GM23338 (cell line): ENCODE measurements around the gene ZNF410. TPM values are rescaled to one million over a fixed set of nuclear protein-coding genes. Genes with fewer than 3 reads are reported as not detected.
A peak's percentile ranks its signal among the peaks of the same experiment; 100 is the strongest.

Experiments
- ATAC-seq: fragments of 200-7000 bp; cut with Tn5 transposase; 3 replicates; pipeline ENCODE4 v1.9.1; 2020
- DNase-seq: peaks from one replicate; pipeline ENCODE4 v3.0.0-alpha.2; 2015; ENCODE audit warnings: low spot score
- H2AFZ ChIP-seq: fragments of 200-600 bp; sonication (generic); 2 replicates; pipeline ENCODE4 v1.8.0; 2016; ENCODE audit warnings: antibody characterized with exemption, mild to moderate bottlenecking, moderate library complexity
- H3F3A ChIP-seq: fragments of 200-600 bp; sonication (generic); replicated peaks from 2 replicates; pipeline ENCODE4 v1.8.0; 2017; ENCODE audit warnings: antibody characterized with exemption, mixed run types, low read depth
- H3K27ac ChIP-seq: fragments of 200-600 bp; sonication (generic); 2 replicates; pipeline ENCODE4 v1.6.1; 2016; ENCODE audit warnings: low read depth
- H3K27me3 ChIP-seq: fragments of 200-600 bp; sonication (generic); 2 replicates; pipeline ENCODE4 v1.8.0; 2016; ENCODE audit warnings: mild to moderate bottlenecking, mixed run types, moderate library complexity; ENCODE audit not compliant: insufficient read depth
- H3K36me3 ChIP-seq: fragments of 200-600 bp; sonication (generic); 2 replicates; pipeline ENCODE4 v1.8.0; 2016; ENCODE audit warnings: mild to moderate bottlenecking; ENCODE audit not compliant: insufficient read depth
- H3K4me1 ChIP-seq: fragments of 200-600 bp; sonication (generic); 2 replicates; pipeline ENCODE4 v1.8.0; 2016; ENCODE audit warnings: mild to moderate bottlenecking, moderate library complexity; ENCODE audit not compliant: insufficient read depth
- H3K4me2 ChIP-seq: fragments of 200-600 bp; sonication (generic); 2 replicates; pipeline ENCODE4 v1.7.1; 2017; ENCODE audit warnings: mixed run types
- H3K4me3 ChIP-seq: fragments of 200-600 bp; sonication (generic); 2 replicates; pipeline ENCODE4 v1.6.1; 2016; ENCODE audit warnings: mixed run types
- H3K79me2 ChIP-seq: fragments of 200-600 bp; sonication (generic); replicated peaks from 2 replicates; pipeline ENCODE4 v1.8.0; 2017; ENCODE audit warnings: mild to moderate bottlenecking; ENCODE audit not compliant: insufficient read depth
- H3K9me2 ChIP-seq: fragments of 200-600 bp; sonication (generic); 2 replicates; pipeline ENCODE4 v1.8.0; 2017; ENCODE audit not compliant: insufficient read depth
- H4K20me1 ChIP-seq: fragments of 200-600 bp; sonication (generic); replicated peaks from 2 replicates; pipeline ENCODE4 v1.8.0; 2017; ENCODE audit warnings: mild to moderate bottlenecking; ENCODE audit not compliant: insufficient read depth
- H3K27ac Mint-ChIP-seq: 2 replicates; pipeline ENCODE4 v1.8.0; 2020; ENCODE audit warnings: inconsistent platforms, mild to moderate bottlenecking, moderate library complexity, mixed read lengths
- H3K27me3 Mint-ChIP-seq: 3 replicates; pipeline ENCODE4 v1.8.0; 2022; ENCODE audit warnings: low read depth, mild to moderate bottlenecking, moderate library complexity, mixed read lengths, inconsistent platforms; ENCODE audit not compliant: insufficient read depth, poor library complexity
- H3K36me3 Mint-ChIP-seq: 3 replicates; pipeline ENCODE4 v1.8.0; 2021; ENCODE audit warnings: low read depth, mild to moderate bottlenecking, inconsistent platforms, moderate library complexity, mixed read lengths
- H3K4me1 Mint-ChIP-seq: 3 replicates; pipeline ENCODE4 v1.8.0; 2020; ENCODE audit warnings: mild to moderate bottlenecking, inconsistent platforms, mixed read lengths
- H3K4me3 Mint-ChIP-seq: 3 replicates; pipeline ENCODE4 v1.8.0; 2021; ENCODE audit warnings: moderate library complexity, mild to moderate bottlenecking, inconsistent platforms, mixed read lengths
- H3K9me3 Mint-ChIP-seq: 3 replicates; pipeline ENCODE4 v1.8.0; 2020; ENCODE audit warnings: moderate library complexity, mild to moderate bottlenecking, inconsistent platforms, mixed read lengths
- CREB1 ChIP-seq: fragments of 250-450 bp; sonication (Bioruptor Pico); IDR thresholded peaks from 2 replicates; pipeline ENCODE4 v1.5.0; 2020; ENCODE audit warnings: low read depth, mild to moderate bottlenecking, moderate library complexity
- CTCF ChIP-seq, 2 experiments: fragments of 200-600 bp in 1 of 2; sonication (generic) in 1 of 2; conservative IDR thresholded peaks; 2 replicates each; pipeline versions ENCODE4 v1.5.1 to v1.6.1; 2016 to 2017; ENCODE audit warnings: antibody characterized with exemption in 2 of 2, low read depth in 2 of 2, mild to moderate bottlenecking in 2 of 2, moderate library complexity in 1 of 2
- EZH2 ChIP-seq: fragments of 200-600 bp; sonication (generic); IDR thresholded peaks from one replicate; pipeline ENCODE4 v1.8.0; 2017; ENCODE audit warnings: antibody characterized with exemption, mild to moderate bottlenecking, low read depth; ENCODE audit not compliant: unreplicated experiment
- EZH2phosphoT487 ChIP-seq: fragments of 200-600 bp; sonication (generic); IDR thresholded peaks from one replicate; pipeline ENCODE4 v1.8.1; 2018; ENCODE audit warnings: antibody characterized with exemption; ENCODE audit not compliant: unreplicated experiment
- POLR2AphosphoS5 ChIP-seq: IDR thresholded peaks from 2 replicates; pipeline ENCODE4 v1.6.1; 2016; ENCODE audit warnings: antibody characterized with exemption, low read depth
- REST ChIP-seq: IDR thresholded peaks from one replicate; pipeline ENCODE4 v1.6.1; 2018; ENCODE audit warnings: antibody characterized with exemption; ENCODE audit not compliant: unreplicated experiment
- STAT1 ChIP-seq: IDR thresholded peaks from one replicate; pipeline ENCODE4 v1.6.1; 2016; ENCODE audit warnings: antibody characterized with exemption; ENCODE audit not compliant: unreplicated experiment
- ZNF331 ChIP-seq: fragments of 250-450 bp; sonication (Bioruptor Pico); IDR thresholded peaks from 2 replicates; pipeline ENCODE4 v1.5.0; 2020; ENCODE audit warnings: low read depth, mild to moderate bottlenecking, moderate library complexity
- polyA plus RNA-seq: library from polyadenylated mRNA; unstranded; fragments of >200 nt; fragmentation: Nextera tagmentation; extraction: Ambion mirVana; gene quantifications from 2 replicates; pipeline ENCODE4 v1.2.1, GENCODE V29; 2016
- total RNA-seq: library from RNA; depleted of rRNA; stranded (reverse); fragments of >200 nt; shearing (Covaris generic); gene quantifications from 2 replicates; pipeline ENCODE4 v1.2.3, GENCODE V29; 2014
- TF ChIP-seq, protein P1 (sequence below): IDR thresholded peaks from 2 replicates; pipeline ENCODE4 v1.6.1; 2016; ENCODE audit warnings: antibody characterized with exemption

Gene ZNF410
- total and polyA plus RNA-seq, 2 experiments from 2014 or later: 10.6 to 20.4 TPM

GRCh38 chr14:73851567-73852382, 34.9 kb upstream of the ZNF410 start, which contains the start of gene PTGR2:
Gene PTGR2 (plus strand): TSS chr14:73851831. CDS start chr14:73858863, 7,032 bp downstream.
- peak within 1 kb of the TSS; percentile 79 for H3K4me2 ChIP-seq
- no peaks in the 10 kb centered on the region; the same call in 2 of the 3 replicates for H3K9me3 Mint-ChIP-seq
- peak; percentile 93 for ATAC-seq
- H3K27ac Mint-ChIP-seq: peak within 1 kb of the TSS; percentile 99
- DNase-seq: peak; percentile 99
- H3K79me2 ChIP-seq: no peaks in the 10 kb centered on the region; the same call in 1 of the 2 replicates
- peak within 1 kb of the TSS; percentile 86 for H3K27ac ChIP-seq
- peaks cover 12% of the 10 kb centered on the region for H3K4me1 Mint-ChIP-seq
- peak within 1 kb of the TSS; percentile 99 for H3K4me3 Mint-ChIP-seq
- no peaks in the 10 kb centered on the region; the same call in 2 of the 3 replicates for H3K36me3 Mint-ChIP-seq
- H3K27me3 ChIP-seq: no peaks in the 10 kb centered on the region
- H3K27me3 Mint-ChIP-seq: peaks cover 5% of the 10 kb centered on the region
- H3K4me3 ChIP-seq: peak within 1 kb of the TSS; percentile 74
- H3K4me1 ChIP-seq: peaks cover 6% of the 10 kb centered on the region
- H4K20me1 ChIP-seq: no peaks in the 10 kb centered on the region
- no peaks in the 10 kb centered on the region for H3K9me2 ChIP-seq
- no peaks in the 10 kb centered on the region for H3F3A ChIP-seq
- peak within 1 kb of the TSS; percentile 74 for H2AFZ ChIP-seq
- no peaks in the 10 kb centered on the region for H3K36me3 ChIP-seq
- peak; percentile 71 for TF ChIP-seq CREB1 (CRISPR knock-in tag)
- TF ChIP-seq REST: no peak
- no peak for TF ChIP-seq STAT1
- TF ChIP-seq POLR2AphosphoS5: peak; percentile 89
- TF ChIP-seq, protein P1, sequence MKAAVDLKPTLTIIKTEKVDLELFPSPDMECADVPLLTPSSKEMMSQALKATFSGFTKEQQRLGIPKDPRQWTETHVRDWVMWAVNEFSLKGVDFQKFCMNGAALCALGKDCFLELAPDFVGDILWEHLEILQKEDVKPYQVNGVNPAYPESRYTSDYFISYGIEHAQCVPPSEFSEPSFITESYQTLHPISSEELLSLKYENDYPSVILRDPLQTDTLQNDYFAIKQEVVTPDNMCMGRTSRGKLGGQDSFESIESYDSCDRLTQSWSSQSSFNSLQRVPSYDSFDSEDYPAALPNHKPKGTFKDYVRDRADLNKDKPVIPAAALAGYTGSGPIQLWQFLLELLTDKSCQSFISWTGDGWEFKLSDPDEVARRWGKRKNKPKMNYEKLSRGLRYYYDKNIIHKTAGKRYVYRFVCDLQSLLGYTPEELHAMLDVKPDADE: peak; percentile 30; the same call in 1 of the 2 replicates
- no peak for TF ChIP-seq ZNF331 (CRISPR knock-in tag)

- no peak for DNase-seq
- no peak overlapping the region for H3K27ac Mint-ChIP-seq
- no peak for TF ChIP-seq CTCF (conservative IDR thresholded peaks at IDR 0.05; ENCODE audit: low read depth in 2 of 2)
- TF ChIP-seq STAT1: no peak
- no peak for TF ChIP-seq EZH2
- no peak for TF ChIP-seq EZH2phosphoT487
These were observed 27.5 kb upstream of the ZNF410 start for GRCh38 chr14:73859145-73859544.

More at GRCh38 chr14:73859145-73859544, 27.5 kb upstream of the ZNF410 start:
- Histone ChIP-seq H3K27ac (no peak overlapping the region), H4K20me1 (no peaks in the 10 kb centered on the region; the same call in none of the 2 replicates), H3K4me3 (no peak overlapping the region), H3F3A (no peaks in the 10 kb centered on the region), H3K27me3 (no peaks in the 10 kb centered on the region), H3K4me2 (no peak overlapping the region), H3K9me2 (no peaks in the 10 kb centered on the region), H3K4me1 (no peaks in the 10 kb centered on the region), H3K79me2 (no peaks in the 10 kb centered on the region), H3K36me3 (peaks cover 19% of the 10 kb centered on the region; the same call in 1 of the 2 replicates), H2AFZ (no peak overlapping the region)
- Mint-ChIP-seq H3K9me3 (no peaks in the 10 kb centered on the region), H3K36me3 (peaks cover 24% of the 10 kb centered on the region; the same call in 2 of the 3 replicates), H3K4me3 (no peak overlapping the region), H3K4me1 (no peaks in the 10 kb centered on the region), H3K27me3 (peaks cover 2% of the 10 kb centered on the region)
- ATAC-seq: no peak
